DOHH2 (cell line): Measurements from ENCODE around the gene KLK6.

ENCODE experiments used
- CTCF ChIP-seq: fragments of 200-600 bp; sonication (generic); IDR thresholded peaks from one replicate; pipeline ENCODE4 v1.5.1; 2014; ENCODE audit warnings: antibody characterized with exemption, mild to moderate bottlenecking, low read depth, low read length; ENCODE audit not compliant: poor library complexity, severe bottlenecking
- EZH2phosphoT487 ChIP-seq: fragments of 200-600 bp; sonication (generic); IDR thresholded peaks from 2 replicates; pipeline ENCODE4 v1.6.1; 2017; ENCODE audit warnings: borderline replicate concordance, mild to moderate bottlenecking, antibody characterized with exemption, low read length, moderate library complexity, mixed read lengths

- no peak for TF ChIP-seq CTCF
- no peak for TF ChIP-seq EZH2phosphoT487
Measured at GRCh38 chr19:50998061-50998460, 28.7 kb upstream of the KLK6 start.
